Stimulated activated CD4-positive, alpha-beta T cell treated with anti-CD3 and anti-CD28 coated beads, Interleukin-4, amount 100 ng/mL, for 24 hours (primary cell): ENCODE results near the gene ACOT12.
"Not testable (repeated sequence)": the region's sequence is repeated elsewhere in the genome, so short reads cannot be mapped to it uniquely, and the experiment has no call there.

Experiments
- DNase-seq: peaks from one replicate; pipeline ENCODE4 v3.0.0-alpha.2; 2020

Gene ACOT12

GRCh38 chr5:81398741-81399140 lies 4.8 kb upstream of the ACOT12 start:
- no peak for DNase-seq

GRCh38 chr5:81397176-81397575 lies 3.2 kb upstream of the ACOT12 start:
- no peak for DNase-seq

GRCh38 chr5:81395262-81395661 lies 1.3 kb upstream of the ACOT12 start:
- no peak for DNase-seq

- no peak for DNase-seq
Measured at GRCh38 chr5:81393430-81393782, 528 bp downstream of the ACOT12 start.

- DNase-seq, result no peak
Measured at GRCh38 chr5:81389025-81389424, 4.9 kb downstream of the ACOT12 start.

- DNase-seq, result no peak
Measured at GRCh38 chr5:81388169-81388568, 5.8 kb downstream of the ACOT12 start.

- no peak for DNase-seq
Measured at GRCh38 chr5:81383867-81384266, 10.1 kb downstream of the ACOT12 start.

- no peak for DNase-seq
Measured at GRCh38 chr5:81371354-81371876, 22.5 kb downstream of the ACOT12 start.

- DNase-seq, result no peak
Measured at GRCh38 chr5:81370912-81371311, 23.0 kb downstream of the ACOT12 start.

- DNase-seq, result no peak
Measured at GRCh38 chr5:81365541-81365940, 28.4 kb downstream of the ACOT12 start.

GRCh38 chr5:81363093-81363871 lies 30.7 kb downstream of the ACOT12 start:
- DNase-seq, result no peak

- no peak for DNase-seq
Measured at GRCh38 chr5:81361600-81361999, 32.3 kb downstream of the ACOT12 start.

- no peak for DNase-seq
Measured at GRCh38 chr5:81360640-81361039, 33.3 kb downstream of the ACOT12 start.

- DNase-seq, result no peak
Measured at GRCh38 chr5:81359881-81360280, 34.1 kb downstream of the ACOT12 start.

GRCh38 chr5:81359108-81359507 lies 34.8 kb downstream of the ACOT12 start:
- DNase-seq, result no peak

- no peak for DNase-seq
Measured at GRCh38 chr5:81355291-81356251, 38.4 kb downstream of the ACOT12 start.

GRCh38 chr5:81354093-81354492 lies 39.8 kb downstream of the ACOT12 start:
- DNase-seq, result no peak

GRCh38 chr5:81353189-81353588 lies 40.7 kb downstream of the ACOT12 start:
- no peak for DNase-seq

- no peak for DNase-seq
Measured at GRCh38 chr5:81350507-81350906, 43.4 kb downstream of the ACOT12 start.

- no peak for DNase-seq
Measured at GRCh38 chr5:81349161-81349560, 44.8 kb downstream of the ACOT12 start.

GRCh38 chr5:81345411-81346003 lies 48.4 kb downstream of the ACOT12 start:
- no peak for DNase-seq

GRCh38 chr5:81344736-81345135 lies 49.2 kb downstream of the ACOT12 start:
- DNase-seq, result no peak

GRCh38 chr5:81338213-81338612 lies 55.7 kb downstream of the ACOT12 start:
- DNase-seq, result not testable (repeated sequence)
